BE2C (cell line): ENCODE results near the gene CHTOP.

ENCODE experiments used
- DNase-seq: peaks from one replicate; pipeline ENCODE4 v3.0.0-alpha.2; 2020
- H3K27me3 ChIP-seq: fragments of 250-450 bp; sonication (Bioruptor Pico); 2 replicates; pipeline ENCODE4 v1.5.1; 2020; ENCODE audit warnings: mild to moderate bottlenecking
- H3K36me3 ChIP-seq: fragments of 250-450 bp; sonication (Bioruptor Pico); 2 replicates; pipeline ENCODE4 v1.5.1; 2020; ENCODE audit warnings: mild to moderate bottlenecking
- H3K4me1 ChIP-seq: fragments of 250-450 bp; sonication (Bioruptor Pico); 2 replicates; pipeline ENCODE4 v1.5.1; 2020
- H3K4me3 ChIP-seq: 2 replicates; pipeline ENCODE4 v1.5.1; 2011; ENCODE audit warnings: low read depth, low read length
- H3K9me3 ChIP-seq: fragments of 250-450 bp; sonication (Bioruptor Pico); 2 replicates; pipeline ENCODE4 v1.5.1; 2020
- TF ChIP-seq, protein P1 (sequence below): IDR thresholded peaks from 2 replicates; pipeline ENCODE4 v1.5.1; 2012; ENCODE audit warnings: mild to moderate bottlenecking, low read depth, low read length

CHTOP gene

DNA sequence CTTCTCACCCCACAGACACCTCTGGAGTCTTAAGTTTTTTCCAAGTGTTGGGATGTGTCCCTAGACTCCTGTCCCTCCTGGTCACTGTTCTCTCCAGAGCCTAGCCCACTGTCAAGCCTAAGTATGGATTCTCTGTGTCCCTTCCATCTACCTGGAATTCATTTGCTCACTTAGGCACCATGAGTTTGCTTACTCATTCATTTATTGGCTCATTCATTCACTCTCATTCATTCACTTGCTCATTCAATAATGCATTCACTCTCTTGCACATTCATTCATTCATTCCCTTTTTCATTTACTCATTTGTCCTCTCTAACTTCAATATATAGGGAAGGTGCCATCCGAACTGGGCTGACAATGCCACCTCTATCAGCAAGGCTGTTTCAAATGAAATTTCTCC is 22.5 kb upstream of the CHTOP start:
- Histone ChIP-seq H3K27me3 (no peaks in the 10 kb centered on the region), H3K4me1 (peaks cover 19% of the 10 kb centered on the region), H3K4me3 (no peak overlapping the region), H3K9me3 (no peaks in the 10 kb centered on the region), H3K36me3 (no peaks in the 10 kb centered on the region)
- TF ChIP-seq, protein P1, sequence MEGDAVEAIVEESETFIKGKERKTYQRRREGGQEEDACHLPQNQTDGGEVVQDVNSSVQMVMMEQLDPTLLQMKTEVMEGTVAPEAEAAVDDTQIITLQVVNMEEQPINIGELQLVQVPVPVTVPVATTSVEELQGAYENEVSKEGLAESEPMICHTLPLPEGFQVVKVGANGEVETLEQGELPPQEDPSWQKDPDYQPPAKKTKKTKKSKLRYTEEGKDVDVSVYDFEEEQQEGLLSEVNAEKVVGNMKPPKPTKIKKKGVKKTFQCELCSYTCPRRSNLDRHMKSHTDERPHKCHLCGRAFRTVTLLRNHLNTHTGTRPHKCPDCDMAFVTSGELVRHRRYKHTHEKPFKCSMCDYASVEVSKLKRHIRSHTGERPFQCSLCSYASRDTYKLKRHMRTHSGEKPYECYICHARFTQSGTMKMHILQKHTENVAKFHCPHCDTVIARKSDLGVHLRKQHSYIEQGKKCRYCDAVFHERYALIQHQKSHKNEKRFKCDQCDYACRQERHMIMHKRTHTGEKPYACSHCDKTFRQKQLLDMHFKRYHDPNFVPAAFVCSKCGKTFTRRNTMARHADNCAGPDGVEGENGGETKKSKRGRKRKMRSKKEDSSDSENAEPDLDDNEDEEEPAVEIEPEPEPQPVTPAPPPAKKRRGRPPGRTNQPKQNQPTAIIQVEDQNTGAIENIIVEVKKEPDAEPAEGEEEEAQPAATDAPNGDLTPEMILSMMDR: no peak
- no peak for DNase-seq

GRCh38 chr1:153612111-153612754 is 21.6 kb upstream of the CHTOP start:
- Histone ChIP-seq H3K27me3 (no peaks in the 10 kb centered on the region), H3K36me3 (no peaks in the 10 kb centered on the region), H3K4me3 (no peak overlapping the region), H3K4me1 (peaks cover 19% of the 10 kb centered on the region), H3K9me3 (no peaks in the 10 kb centered on the region)
- TF ChIP-seq, protein P1: no peak
- DNase-seq: no peak

GRCh38 chr1:153612755-153613331 is 21.0 kb upstream of the CHTOP start, which contains the start of gene S100A16:
Gene S100A16, minus strand, starts transcription at chr1:153613137. Its CDS starts 4,986 bp downstream, at chr1:153608151.
- Histone ChIP-seq H3K4me1 (peaks cover 19% of the 10 kb centered on the region), H3K4me3 (no peak within 1 kb of the TSS), H3K27me3 (no peaks in the 10 kb centered on the region), H3K9me3 (no peaks in the 10 kb centered on the region), H3K36me3 (no peaks in the 10 kb centered on the region)
- TF ChIP-seq, protein P1: no peak
- DNase-seq: no peak

DNA sequence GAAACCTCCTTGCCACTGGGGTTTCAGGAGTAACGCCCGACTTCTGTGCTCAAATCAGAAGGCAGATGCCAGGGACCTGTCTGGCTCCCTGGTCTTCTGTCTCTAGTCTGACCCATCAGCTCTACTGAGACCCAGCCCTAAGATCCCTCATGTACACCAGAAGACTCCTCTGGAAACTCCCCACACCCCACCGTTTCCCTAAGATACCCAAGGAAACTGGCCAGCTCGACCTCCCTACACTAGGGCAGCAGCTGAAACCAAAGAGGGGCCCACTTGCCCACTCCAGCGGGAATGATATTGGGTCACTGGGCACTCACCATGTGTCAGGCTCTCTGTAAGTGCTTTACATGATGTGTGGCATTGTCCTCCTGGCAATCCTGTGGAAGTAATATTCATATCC is 20.5 kb upstream of the CHTOP start:
- Histone ChIP-seq H3K4me3 (no peak overlapping the region), H3K4me1 (peaks cover 19% of the 10 kb centered on the region), H3K36me3 (no peaks in the 10 kb centered on the region), H3K27me3 (no peaks in the 10 kb centered on the region), H3K9me3 (no peaks in the 10 kb centered on the region)
- TF ChIP-seq, protein P1: no peak
- DNase-seq: no peak

GRCh38 chr1:153614189-153614900 is 19.5 kb upstream of the CHTOP start:
- H3K36me3 ChIP-seq: no peaks in the 10 kb centered on the region
- TF ChIP-seq, protein P1: no peak
- no peaks in the 10 kb centered on the region for H3K27me3 ChIP-seq
- peaks cover 15% of the 10 kb centered on the region for H3K4me1 ChIP-seq
- DNase-seq: no peak
- no peak overlapping the region for H3K4me3 ChIP-seq
- no peaks in the 10 kb centered on the region for H3K9me3 ChIP-seq

DNA sequence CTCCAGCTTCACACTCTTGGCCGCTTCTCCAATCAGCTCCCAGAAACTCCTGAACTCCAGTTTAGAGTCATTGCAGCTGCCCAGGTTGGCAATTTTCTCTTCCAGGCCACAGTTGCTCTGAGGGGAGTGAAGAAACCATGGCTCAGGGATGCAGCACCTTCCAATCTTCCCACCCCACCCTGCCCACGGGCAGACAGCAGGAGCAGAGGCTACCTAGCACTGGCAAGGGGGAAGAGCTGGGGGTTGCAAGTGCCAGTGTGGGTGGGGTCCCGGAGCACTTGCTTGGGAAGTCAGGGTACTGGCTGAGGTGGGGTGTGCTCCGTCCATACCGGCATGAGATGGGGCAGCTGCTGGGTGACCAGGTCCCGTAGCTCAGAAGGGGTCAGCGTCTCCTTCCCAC is 19.0 kb upstream of the CHTOP start:
- H3K9me3 ChIP-seq: no peaks in the 10 kb centered on the region
- no peak overlapping the region for H3K4me3 ChIP-seq
- TF ChIP-seq, protein P1: no peak
- H3K4me1 ChIP-seq: peaks cover 9% of the 10 kb centered on the region
- DNase-seq: no peak
- no peaks in the 10 kb centered on the region for H3K36me3 ChIP-seq
- H3K27me3 ChIP-seq: no peaks in the 10 kb centered on the region
